PC-9 (cell line): Measurements from ENCODE around the gene SEMA5A. TPM values are rescaled to one million over a fixed set of nuclear protein-coding genes. Genes with fewer than 3 reads are reported as not detected.

Experiments used
- BruUV-seq: library from RNA; stranded (reverse); fragments of 400-500 nt; replicated peaks from 2 replicates; lab custom pipeline; 2021; lab: Mats Ljungman, UMichigan
- CTCF ChIA-PET: fragments of 300-600 bp; sonication (Branson Sonifier 250); formaldehyde crosslinking; loops from one replicate; lab custom pipeline; 2022; ENCODE audit warnings: antibody characterized with exemption; lab: Charles Lee
- POLR2A ChIA-PET: fragments of 300-600 bp; sonication (Branson Sonifier 250); formaldehyde crosslinking; loops from one replicate; lab custom pipeline; 2022; ENCODE audit warnings: antibody characterized with exemption; ENCODE audit not compliant: unreplicated experiment; lab: Charles Lee
- DNase-seq, 2 experiments: peaks; one replicate each; pipeline versions ENCODE4 v3.0.0 to v3.0.0-alpha.2; 2015 to 2022; ENCODE audit warnings: mixed read lengths in 1 of 2
- H2AFZ ChIP-seq: fragments of 200-600 bp; sonication (generic); 2 replicates; pipeline ENCODE4 v1.8.1; 2017; ENCODE audit warnings: antibody characterized with exemption
- H3F3A ChIP-seq: fragments of 200-600 bp; sonication (generic); 2 replicates; pipeline ENCODE4 v1.8.1; 2017; ENCODE audit warnings: antibody characterized with exemption, mild to moderate bottlenecking, low read depth; ENCODE audit not compliant: insufficient read depth
- H3K27ac ChIP-seq: fragments of 200-600 bp; sonication (generic); 2 replicates; pipeline ENCODE4 v1.6.1; 2016; ENCODE audit warnings: mixed run types
- H3K27me3 ChIP-seq: fragments of 200-600 bp; sonication (generic); 2 replicates; pipeline ENCODE4 v1.6.1; 2016; ENCODE audit warnings: low read depth, mixed run types; ENCODE audit not compliant: insufficient read depth
- H3K36me3 ChIP-seq: fragments of 200-600 bp; sonication (generic); 2 replicates; pipeline ENCODE4 v1.6.1; 2016; ENCODE audit warnings: low read depth, mixed run types
- H3K4me1 ChIP-seq: fragments of 200-600 bp; sonication (generic); replicated peaks from 2 replicates; pipeline ENCODE4 v1.6.1; 2016; ENCODE audit warnings: mixed run types; ENCODE audit not compliant: insufficient read depth
- H3K4me2 ChIP-seq: fragments of 200-600 bp; sonication (generic); 2 replicates; pipeline ENCODE4 v1.6.1; 2017; ENCODE audit warnings: mixed run types
- H3K4me3 ChIP-seq: fragments of 200-600 bp; sonication (generic); 2 replicates; pipeline ENCODE4 v1.6.1; 2016; ENCODE audit warnings: mixed run types
- H3K79me2 ChIP-seq: fragments of 200-600 bp; sonication (generic); 2 replicates; pipeline ENCODE4 v1.6.1; 2017; ENCODE audit warnings: low read depth, mixed run types
- H3K9me2 ChIP-seq: fragments of 200-600 bp; sonication (generic); 2 replicates; pipeline ENCODE4 v1.8.1; 2017; ENCODE audit warnings: mild to moderate bottlenecking; ENCODE audit not compliant: insufficient read depth
- H3K9me3 ChIP-seq: fragments of 200-600 bp; sonication (generic); 2 replicates; pipeline ENCODE4 v1.8.1; 2016; ENCODE audit warnings: low read depth; ENCODE audit not compliant: insufficient read depth
- H4K20me1 ChIP-seq: fragments of 200-600 bp; sonication (generic); 2 replicates; pipeline ENCODE4 v1.8.1; 2017; ENCODE audit not compliant: insufficient read depth
- EZH2 ChIP-seq: fragments of 200-600 bp; sonication (generic); IDR thresholded peaks from 2 replicates; pipeline ENCODE4 v1.8.0; 2017; ENCODE audit warnings: antibody characterized with exemption, low read depth
- intact Hi-C: fragments of 100-400 bp; cut with micrococcal nuclease; formaldehyde crosslinking; loops from one replicate; pipeline ENCODE4 v1.10.0; 2022; ENCODE audit not compliant: unreplicated experiment
- total RNA-seq: library from RNA; stranded (reverse); gene quantifications from 2 replicates; pipeline ENCODE4 v1.2.3, GENCODE V29; 2021
- TF ChIP-seq, protein P1 (sequence below): fragments of 200-600 bp; sonication (generic); conservative IDR thresholded peaks from 2 replicates; pipeline ENCODE4 v1.6.1; 2017; ENCODE audit warnings: mixed run types, antibody characterized with exemption, mild to moderate bottlenecking, moderate library complexity

The SEMA5A gene
- total RNA-seq, 1 experiment from 2014 or later, result not detected

- TF ChIP-seq, protein P1, sequence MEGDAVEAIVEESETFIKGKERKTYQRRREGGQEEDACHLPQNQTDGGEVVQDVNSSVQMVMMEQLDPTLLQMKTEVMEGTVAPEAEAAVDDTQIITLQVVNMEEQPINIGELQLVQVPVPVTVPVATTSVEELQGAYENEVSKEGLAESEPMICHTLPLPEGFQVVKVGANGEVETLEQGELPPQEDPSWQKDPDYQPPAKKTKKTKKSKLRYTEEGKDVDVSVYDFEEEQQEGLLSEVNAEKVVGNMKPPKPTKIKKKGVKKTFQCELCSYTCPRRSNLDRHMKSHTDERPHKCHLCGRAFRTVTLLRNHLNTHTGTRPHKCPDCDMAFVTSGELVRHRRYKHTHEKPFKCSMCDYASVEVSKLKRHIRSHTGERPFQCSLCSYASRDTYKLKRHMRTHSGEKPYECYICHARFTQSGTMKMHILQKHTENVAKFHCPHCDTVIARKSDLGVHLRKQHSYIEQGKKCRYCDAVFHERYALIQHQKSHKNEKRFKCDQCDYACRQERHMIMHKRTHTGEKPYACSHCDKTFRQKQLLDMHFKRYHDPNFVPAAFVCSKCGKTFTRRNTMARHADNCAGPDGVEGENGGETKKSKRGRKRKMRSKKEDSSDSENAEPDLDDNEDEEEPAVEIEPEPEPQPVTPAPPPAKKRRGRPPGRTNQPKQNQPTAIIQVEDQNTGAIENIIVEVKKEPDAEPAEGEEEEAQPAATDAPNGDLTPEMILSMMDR, result peak; percentile 99
- TF ChIP-seq EZH2, result no peak
- H3F3A ChIP-seq, result no peaks in the 10 kb centered on the region
- ChIA-PET POLR2A (interaction anchor here (0.6 kb wide), 1 partner anchor 24 kb away, joined by 4 read pairs; no protein-coding TSS in a partner anchor), CTCF (interaction anchor here (0.7 kb wide), 1 partner anchor 425 kb away, joined by 3 read pairs; no protein-coding TSS in a partner anchor)
- H3K9me2 ChIP-seq, result no peaks in the 10 kb centered on the region
- H4K20me1 ChIP-seq, result no peaks in the 10 kb centered on the region
- peaks cover 21% of the 10 kb centered on the region for H3K79me2 ChIP-seq
- H3K9me3 ChIP-seq, result no peaks in the 10 kb centered on the region
- peak; percentile 71 to 75 for DNase-seq
- H3K4me2 ChIP-seq, result peak overlapping the region; percentile 98
- peaks cover 22% of the 10 kb centered on the region for H3K4me1 ChIP-seq
- H3K4me3 ChIP-seq, result peak overlapping the region; percentile 80
- no peak overlapping the region for H3K27ac ChIP-seq
- H3K27me3 ChIP-seq, result no peaks in the 10 kb centered on the region
- H2AFZ ChIP-seq, result peak overlapping the region; percentile 87
- no TSS peak for BruUV-seq
- no peaks in the 10 kb centered on the region for H3K36me3 ChIP-seq
- intact Hi-C loops, result loop anchor here (10.0 kb wide), 1 partner anchor 180 kb away; no protein-coding TSS in a partner anchor
Observed at GRCh38 chr5:9544502-9545135, 1.3 kb downstream of the SEMA5A start.

GRCh38 chr5:9544056-9544455 lies 1.8 kb downstream of the SEMA5A start:
- intact Hi-C loops, result loop anchor here (10.0 kb wide), 1 partner anchor 179 kb away; no protein-coding TSS in a partner anchor
- Histone ChIP-seq H3K79me2 (peaks cover 21% of the 10 kb centered on the region), H3K9me3 (no peaks in the 10 kb centered on the region), H3K4me3 (peak overlapping the region; percentile 80; the same call in 1 of the 2 replicates), H3K4me2 (peak overlapping the region; percentile 98), H2AFZ (peak overlapping the region; percentile 87), H3K9me2 (no peaks in the 10 kb centered on the region), H3K27me3 (no peaks in the 10 kb centered on the region), H3K36me3 (no peaks in the 10 kb centered on the region), H4K20me1 (no peaks in the 10 kb centered on the region), H3K4me1 (peaks cover 22% of the 10 kb centered on the region), H3K27ac (no peak overlapping the region), H3F3A (no peaks in the 10 kb centered on the region)
- CTCF ChIA-PET, result interaction anchor here (0.6 kb wide), 1 partner anchor 627 kb away, joined by 3 read pairs; no protein-coding TSS in a partner anchor
- POLR2A ChIA-PET, result interaction anchor here (0.6 kb wide), 1 partner anchor 25 kb away, joined by 4 read pairs; no protein-coding TSS in a partner anchor
- BruUV-seq, result no TSS peak
- DNase-seq, result no peak
- no peak for TF ChIP-seq EZH2
- TF ChIP-seq, protein P1, result no peak

DNA sequence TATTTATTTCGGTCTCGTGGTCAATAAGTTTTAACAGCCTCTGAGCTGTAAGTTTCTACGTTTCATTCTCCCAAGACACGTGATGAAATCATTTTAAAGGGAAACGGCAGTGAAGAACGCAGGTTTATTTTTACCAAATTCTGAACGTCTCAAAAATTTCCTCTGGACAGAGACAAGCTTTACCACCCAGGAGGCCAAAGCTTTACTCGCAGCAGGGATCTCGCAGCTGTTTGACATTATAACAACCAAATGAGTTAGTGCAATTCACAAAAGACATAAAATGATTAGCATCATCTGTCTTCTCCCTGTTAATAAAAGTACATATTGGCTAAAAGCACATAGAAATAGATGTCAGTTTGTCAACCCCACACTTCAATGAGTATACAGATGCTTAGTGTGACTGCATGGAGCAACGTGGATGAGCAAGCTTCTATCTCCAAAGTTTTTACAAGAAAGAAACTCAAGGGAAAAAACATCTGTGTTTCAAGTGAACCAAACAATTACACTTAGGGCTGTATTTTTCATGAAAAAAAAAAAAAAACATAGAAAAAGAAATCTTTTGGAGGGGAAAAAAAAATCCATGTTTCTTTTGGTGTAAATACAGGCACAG lies 2.5 kb downstream of the SEMA5A start:
- POLR2A ChIA-PET, result no interaction called here

More for the DNA sequence above, 2.5 kb downstream of the SEMA5A start:
- H3K27me3 ChIP-seq, result no peaks in the 10 kb centered on the region
- TF ChIP-seq, protein P1, result no peak
- no peak for TF ChIP-seq EZH2
- peaks cover 16% of the 10 kb centered on the region for H3K79me2 ChIP-seq
- H3F3A ChIP-seq, result no peaks in the 10 kb centered on the region
- no peaks in the 10 kb centered on the region for H3K9me3 ChIP-seq
- H3K9me2 ChIP-seq, result no peaks in the 10 kb centered on the region
- H3K4me3 ChIP-seq, result no peak overlapping the region
- no peak overlapping the region for H2AFZ ChIP-seq
- H3K4me1 ChIP-seq, result peaks cover 19% of the 10 kb centered on the region
- intact Hi-C loops, result loop anchor here (10.0 kb wide), 1 partner anchor 179 kb away; no protein-coding TSS in a partner anchor
- no peaks in the 10 kb centered on the region for H3K36me3 ChIP-seq
- no peaks in the 10 kb centered on the region for H4K20me1 ChIP-seq
- no peak for DNase-seq
- no peak overlapping the region for H3K4me2 ChIP-seq
- H3K27ac ChIP-seq, result no peak overlapping the region
- BruUV-seq, result no TSS peak
- CTCF ChIA-PET, result interaction anchor here (0.6 kb wide), 1 partner anchor 628 kb away, joined by 3 read pairs; no protein-coding TSS in a partner anchor
